ENCODE results near the gene SMG1. TPM values are rescaled to one million over a fixed set of nuclear protein-coding genes. Genes with fewer than 3 reads are reported as not detected.

Gene SMG1
- total and polyA plus RNA-seq, 2 of the 13 experiments (the other 11 are each of a cell fraction or from before 2014, with no cell fraction given): 48.7 to 53.7 TPM

GRCh38 chr16:18936727-18937340 lies 10.6 kb upstream of the SMG1 start (continued):
- no peak; the same call in 1 of the 2 replicates for TF ChIP-seq ZNF460 (CRISPR knock-in tag; IDR thresholded peaks at IDR 0.05; ENCODE audit: borderline replicate concordance)
- no peak for TF ChIP-seq ZNF850 (CRISPR knock-in tag; conservative IDR thresholded peaks at IDR 0.05)
- 0 out of 2 replicates have a peak, but pooled peaks have one; percentile 44 for TF ChIP-seq ARID3A (IDR thresholded peaks at IDR 0.05; ENCODE audit: low read depth, low read length)
- 0 out of 2 replicates have a peak, but pooled peaks have one; percentile 78 for TF ChIP-seq HMGXB3 (CRISPR knock-in tag; IDR thresholded peaks at IDR 0.05; ENCODE audit: borderline replicate concordance)

- intact Hi-C loops (cut with micrococcal nuclease; ENCODE audit: unreplicated experiment) (loop anchor here (2.0 kb wide), 1 partner anchor 13 kb away; no protein-coding TSS in a partner anchor), in situ Hi-C loops (cut with HindIII; ENCODE audit: extremely low pct_ligation_motif_present, low pct_unique_long_range_greater_than_20kb) (no loop called here)
- ATAC-seq: no peak
- Histone ChIP-seq H2AFZ (ENCODE audit: low read length) (no peak overlapping the region), H3K79me2 (ENCODE audit: insufficient read depth, low read length) (no peaks in the 10 kb centered on the region), H3K4me3 (replicated peaks in 1 of 3; ENCODE audit: insufficient read depth in 1 of 3, low read depth in 2 of 3, low read length in 3 of 3) (no peak overlapping the region), H3K4me2 (ENCODE audit: low read depth, low read length) (no peak overlapping the region), H3K4me1 (ENCODE audit: insufficient read depth, low read length) (peaks cover 60% of the 10 kb centered on the region), H4K20me1 (ENCODE audit: insufficient read depth, low read length) (no peaks in the 10 kb centered on the region), H3K27ac (ENCODE audit: extremely low read length, insufficient read depth, low read length) (no peak overlapping the region), H3K9ac (ENCODE audit: insufficient read depth, low read depth, low read length) (no peak overlapping the region), H3K9me3 (ENCODE audit: low read length) (no peaks in the 10 kb centered on the region), H3K36me3 (replicated peaks in 1 of 2; ENCODE audit: control insufficient read depth in 1 of 2, insufficient read depth in 2 of 2, low read length in 2 of 2) (no peaks in the 10 kb centered on the region), H3K27me3 (ENCODE audit: control insufficient read depth in 1 of 2, insufficient read depth in 2 of 2, low read length in 2 of 2) (no peaks in the 10 kb centered on the region)
- POLR2A ChIA-PET: no interaction called here
- CTCF ChIA-PET (ENCODE audit: low intra/inter-chr PET ratio, low total read pairs): no interaction called here
- FAIRE-seq: no peak
- no TSS peak for BruUV-seq (replicated peaks)
- WGBS (ENCODE audit: low lambda C conversion rate): 8% methylated on average over 1 of the region's 1 CpG
- no peak for DNase-seq (ENCODE audit: low spot score)
- 0 out of 2 replicates have a peak, but pooled peaks have one; percentile 6 for TF ChIP-seq ZNF652 (CRISPR knock-in tag; IDR thresholded peaks at IDR 0.05; ENCODE audit: borderline replicate concordance, low read depth)
- TF ChIP-seq ATM (IDR thresholded peaks at IDR 0.05; ENCODE audit: borderline replicate concordance): no peak
These were observed 7.3 kb upstream of the SMG1 start for GRCh38 chr16:18933501-18933900.
